ENCODE measurements around the gene TBC1D2B. TPM values are rescaled to one million over a fixed set of nuclear protein-coding genes. Genes with fewer than 3 reads are reported as not detected.

TBC1D2B gene
- total and polyA plus RNA-seq, 2 donors (not counting 3 experiments of a cell fraction or from before 2014, with no cell fraction given): 30.8 to 46.1 TPM

GRCh38 chr15:78037779-78038305, 39.7 kb downstream of the TBC1D2B start:
- no TSS peak for BruUV-seq (replicated peaks)
- H3K4me1 ChIP-seq (ENCODE audit: control insufficient read depth, extremely low read depth, insufficient read depth, low read length): peaks cover 34% of the 10 kb centered on the region
- H4K20me1 ChIP-seq (replicated peaks; ENCODE audit: control insufficient read depth, extremely low read depth, insufficient read depth, low read length): no peaks in the 10 kb centered on the region
- TF ChIP-seq MAX (IDR thresholded peaks at IDR 0.05; ENCODE audit: insufficient read depth, insufficient read length): no peak
- TF ChIP-seq FOS (IDR thresholded peaks at IDR 0.05; ENCODE audit: borderline replicate concordance, insufficient read depth, low read length): no peak
- TF ChIP-seq MYC (IDR thresholded peaks at IDR 0.05; ENCODE audit: low read depth, low read length): no peak
- H3K27me3 ChIP-seq (ENCODE audit: control insufficient read depth in 2 of 2, insufficient read depth in 2 of 2, low read length in 2 of 2): no peaks in the 10 kb centered on the region
- no peak for DNase-seq (ENCODE audit: low read depth, low spot score)
- H3K9ac ChIP-seq (replicated peaks; ENCODE audit: extremely low read depth, insufficient read depth, low read length): no peak overlapping the region
- no peak overlapping the region for H2AFZ ChIP-seq (ENCODE audit: low read depth, low read length)
- CTCF ChIA-PET: no interaction called here
- dilution Hi-C loops (cut with MboI; ENCODE audit: extremely low pct_ligation_motif_present, low sequenced_read_pairs) (no loop called here), intact Hi-C loops (cut with micrococcal nuclease) (no loop called here)
- H3K9me3 ChIP-seq (replicated peaks; ENCODE audit: control insufficient read depth, insufficient read depth, low read length): no peaks in the 10 kb centered on the region
- H3K27ac ChIP-seq (ENCODE audit: insufficient read depth, low read depth, low read length): no peak overlapping the region
- H3K36me3 ChIP-seq (ENCODE audit: control insufficient read depth in 2 of 2, extremely low read depth in 1 of 2, insufficient read depth in 2 of 2, low read length in 2 of 2): peaks cover 2 to 4% of the 10 kb centered on the region in 2 experiments
- no peak overlapping the region for H3K4me2 ChIP-seq (ENCODE audit: insufficient read depth, low read length)
- POLR2A ChIA-PET: no interaction called here
- no peaks in the 10 kb centered on the region for H3K9me1 ChIP-seq (replicated peaks; ENCODE audit: control insufficient read depth, extremely low read depth, insufficient read depth, low read length)
- H3K4me3 ChIP-seq (replicated peaks in 1 of 3; ENCODE audit: insufficient read depth in 1 of 3, low read depth in 1 of 3, low read length in 3 of 3): no peak overlapping the region
- peaks cover 5% of the 10 kb centered on the region for H3K79me2 ChIP-seq (ENCODE audit: control insufficient read depth, insufficient read depth, low read length)
- FAIRE-seq: peak; percentile 12

- intact Hi-C loops (cut with micrococcal nuclease): no loop called here
- H3K36me3 ChIP-seq (ENCODE audit: control insufficient read depth in 2 of 2, extremely low read depth in 1 of 2, insufficient read depth in 2 of 2, low read length in 2 of 2): peaks cover 2% of the 10 kb centered on the region in 2 experiments
- no peaks in the 10 kb centered on the region for H3K9me3 ChIP-seq (replicated peaks; ENCODE audit: control insufficient read depth, insufficient read depth, low read length)
- DNase-seq (ENCODE audit: low read depth, low spot score) (no peak), FAIRE-seq (no peak)
- peaks cover 34% of the 10 kb centered on the region for H3K4me1 ChIP-seq (ENCODE audit: control insufficient read depth, extremely low read depth, insufficient read depth, low read length)
- peaks cover 5% of the 10 kb centered on the region for H3K79me2 ChIP-seq (ENCODE audit: control insufficient read depth, insufficient read depth, low read length)
- dilution Hi-C loops (cut with MboI; ENCODE audit: extremely low pct_ligation_motif_present, low sequenced_read_pairs): no loop called here
- no peak for TF ChIP-seq GATA2 (IDR thresholded peaks at IDR 0.05; ENCODE audit: insufficient read depth, insufficient read length, low read depth, low read length)
- no peak for TF ChIP-seq MYC (IDR thresholded peaks at IDR 0.05; ENCODE audit: low read depth, low read length)
- no peak for TF ChIP-seq POLR2AphosphoS5 (IDR thresholded peaks at IDR 0.05; ENCODE audit: insufficient read depth, low read depth, low read length)
- TF ChIP-seq FOS (IDR thresholded peaks at IDR 0.05; ENCODE audit: borderline replicate concordance, insufficient read depth, low read length): no peak
- TF ChIP-seq POLR2A (IDR thresholded peaks at IDR 0.05; ENCODE audit: low read depth, low read length): no peak
- no peak for TF ChIP-seq CTCF (IDR thresholded peaks at IDR 0.05; ENCODE audit: extremely low read depth in 1 of 2, insufficient read depth in 1 of 2, low read depth in 1 of 2, low read length in 2 of 2)
- TF ChIP-seq MAX (IDR thresholded peaks at IDR 0.05; ENCODE audit: insufficient read depth, insufficient read length): no peak
- no peak for TF ChIP-seq EZH2 (IDR thresholded peaks at IDR 0.05; ENCODE audit: borderline replicate concordance, low read depth, low read length, severe bottlenecking)
- TF ChIP-seq JUN (IDR thresholded peaks at IDR 0.05; ENCODE audit: borderline replicate concordance, insufficient read depth, insufficient read length, low read depth): no peak
- no peaks in the 10 kb centered on the region for H3K27me3 ChIP-seq (ENCODE audit: control insufficient read depth in 2 of 2, insufficient read depth in 2 of 2, low read length in 2 of 2)
- no peak overlapping the region for H3K9ac ChIP-seq (replicated peaks; ENCODE audit: extremely low read depth, insufficient read depth, low read length)
- CTCF ChIA-PET: interaction anchor here (2.7 kb wide), 1 partner anchor 31 kb away, joined by 15 read pairs; no protein-coding TSS in a partner anchor
- H3K27ac ChIP-seq (ENCODE audit: insufficient read depth, low read depth, low read length): no peak overlapping the region
- no peaks in the 10 kb centered on the region for H3K9me1 ChIP-seq (replicated peaks; ENCODE audit: control insufficient read depth, extremely low read depth, insufficient read depth, low read length)
- BruUV-seq (replicated peaks): no TSS peak
- POLR2A ChIA-PET: no interaction called here
- H3K4me2 ChIP-seq (ENCODE audit: insufficient read depth, low read length): no peak overlapping the region
- no peak overlapping the region for H2AFZ ChIP-seq (ENCODE audit: low read depth, low read length)
- no peak overlapping the region for H3K4me3 ChIP-seq (replicated peaks in 1 of 3; ENCODE audit: insufficient read depth in 1 of 3, low read depth in 1 of 3, low read length in 3 of 3)
- no peaks in the 10 kb centered on the region for H4K20me1 ChIP-seq (replicated peaks; ENCODE audit: control insufficient read depth, extremely low read depth, insufficient read depth, low read length)
Measured at GRCh38 chr15:78037328-78037727, 40.2 kb downstream of the TBC1D2B start.

All from endothelial cell of umbilical vein (primary cell).